GM12878 (cell line): ENCODE data around the gene GLIPR1L1.
A peak's percentile ranks its signal among the peaks of the same experiment; 100 is the strongest.

Experiments
- MTA3 ChIP-seq: IDR thresholded peaks from 2 replicates; pipeline ENCODE4 v1.6.1; 2012; ENCODE audit warnings: low read length, inconsistent platforms, borderline replicate concordance
- POLR2A ChIP-seq: IDR thresholded peaks from 2 replicates; pipeline ENCODE4 v1.6.1; 2011; ENCODE audit warnings: low read depth, mild to moderate bottlenecking, low read length
- SIX5 ChIP-seq: IDR thresholded peaks from 2 replicates; pipeline ENCODE4 v1.6.1; 2011; ENCODE audit warnings: mild to moderate bottlenecking, low read depth, low read length, moderate library complexity; ENCODE audit not compliant: severe bottlenecking
- TCF7 ChIP-seq: IDR thresholded peaks from 2 replicates; pipeline ENCODE4 v1.6.1; 2014; ENCODE audit warnings: antibody characterized with exemption, borderline replicate concordance
- YY1 ChIP-seq: IDR thresholded peaks from 2 replicates; pipeline ENCODE4 v1.6.1; 2011; ENCODE audit warnings: low read depth, mild to moderate bottlenecking, low read length
- TF ChIP-seq, protein P1 (sequence below), 3 experiments: IDR thresholded peaks in 2 of 3; conservative IDR thresholded peaks in 1 of 3; 2 replicates each; pipeline ENCODE4 v1.5.1; 2011; ENCODE audit warnings: low read depth in 3 of 3, low read length in 3 of 3, mild to moderate bottlenecking in 3 of 3, control low read depth in 2 of 3, moderate library complexity in 2 of 3, inconsistent platforms in 1 of 3, mixed read lengths in 1 of 3; ENCODE audit not compliant: control insufficient read depth in 2 of 3, insufficient read depth in 1 of 3; ENCODE audit errors: extremely low read depth in 1 of 3
- TF ChIP-seq, protein P2 (sequence below): IDR thresholded peaks from 2 replicates; pipeline ENCODE4 v1.6.1; 2011; ENCODE audit warnings: low read depth, low read length, improper control_type of control experiment, borderline replicate concordance
- TF ChIP-seq, protein P3 (sequence below): IDR thresholded peaks from 2 replicates; pipeline ENCODE4 v1.6.1; 2011; ENCODE audit warnings: borderline replicate concordance, low read depth, mild to moderate bottlenecking, moderate library complexity, mixed read lengths, low read length; ENCODE audit not compliant: insufficient read depth; ENCODE audit errors: extremely low read length

DNA sequence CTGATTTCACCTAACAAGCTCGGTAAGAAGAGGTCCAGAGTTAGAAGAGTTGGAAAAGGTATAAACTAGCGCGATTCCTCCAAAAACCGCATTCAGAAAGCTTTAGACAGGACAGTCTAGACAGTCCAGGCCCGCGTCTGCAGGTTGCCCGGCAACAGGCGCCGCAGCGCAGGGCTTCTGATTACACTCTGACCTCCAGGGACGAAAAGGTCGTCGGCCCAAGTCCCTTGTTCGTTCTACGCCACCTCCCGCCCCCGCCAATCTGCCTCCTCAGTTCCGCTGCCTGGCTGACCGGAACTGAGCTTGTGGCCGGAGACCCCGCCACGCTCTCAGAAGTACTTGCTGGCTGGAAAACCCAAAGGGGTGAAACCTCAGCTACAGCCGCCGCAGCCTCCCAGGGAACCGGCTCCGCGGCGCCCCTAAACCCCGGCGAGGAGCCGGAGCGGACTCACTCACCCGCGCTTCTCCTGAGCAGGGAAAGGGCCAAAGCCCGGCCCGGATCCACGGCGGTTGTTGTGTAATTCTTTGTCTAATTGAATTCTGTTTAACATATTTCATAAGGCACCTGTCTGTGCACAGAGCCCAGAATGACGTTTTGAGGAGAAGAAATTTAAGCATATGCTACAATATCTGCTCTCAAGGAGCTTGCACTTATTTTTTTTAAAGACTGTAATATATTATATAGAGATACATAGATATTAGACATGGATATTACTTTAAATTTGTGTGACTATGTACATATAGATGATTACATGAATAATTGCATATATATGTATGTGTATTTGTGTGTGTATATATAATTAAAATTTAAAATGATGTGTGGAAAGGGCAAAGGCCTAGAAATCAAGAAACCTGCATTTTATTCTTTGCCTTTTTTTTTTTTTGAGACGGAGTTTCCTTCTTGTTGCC is 4.3 kb upstream of the GLIPR1L1 start, which contains the start of gene CAPS2:
- TF ChIP-seq TCF7 (no peak), POLR2A (no peak), YY1 (peak; percentile 94), SIX5 (peak; percentile 4), MTA3 (no peak)
- TF ChIP-seq, protein P1, sequence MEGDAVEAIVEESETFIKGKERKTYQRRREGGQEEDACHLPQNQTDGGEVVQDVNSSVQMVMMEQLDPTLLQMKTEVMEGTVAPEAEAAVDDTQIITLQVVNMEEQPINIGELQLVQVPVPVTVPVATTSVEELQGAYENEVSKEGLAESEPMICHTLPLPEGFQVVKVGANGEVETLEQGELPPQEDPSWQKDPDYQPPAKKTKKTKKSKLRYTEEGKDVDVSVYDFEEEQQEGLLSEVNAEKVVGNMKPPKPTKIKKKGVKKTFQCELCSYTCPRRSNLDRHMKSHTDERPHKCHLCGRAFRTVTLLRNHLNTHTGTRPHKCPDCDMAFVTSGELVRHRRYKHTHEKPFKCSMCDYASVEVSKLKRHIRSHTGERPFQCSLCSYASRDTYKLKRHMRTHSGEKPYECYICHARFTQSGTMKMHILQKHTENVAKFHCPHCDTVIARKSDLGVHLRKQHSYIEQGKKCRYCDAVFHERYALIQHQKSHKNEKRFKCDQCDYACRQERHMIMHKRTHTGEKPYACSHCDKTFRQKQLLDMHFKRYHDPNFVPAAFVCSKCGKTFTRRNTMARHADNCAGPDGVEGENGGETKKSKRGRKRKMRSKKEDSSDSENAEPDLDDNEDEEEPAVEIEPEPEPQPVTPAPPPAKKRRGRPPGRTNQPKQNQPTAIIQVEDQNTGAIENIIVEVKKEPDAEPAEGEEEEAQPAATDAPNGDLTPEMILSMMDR (IDR thresholded peaks at IDR 0.05 in 2 of 3, conservative IDR thresholded peaks at IDR 0.05 in 1 of 3; ENCODE audit: control insufficient read depth in 2 of 3, extremely low read depth in 1 of 3, insufficient read depth in 1 of 3, low read depth in 3 of 3, low read length in 3 of 3): no peak
- TF ChIP-seq, protein P2, sequence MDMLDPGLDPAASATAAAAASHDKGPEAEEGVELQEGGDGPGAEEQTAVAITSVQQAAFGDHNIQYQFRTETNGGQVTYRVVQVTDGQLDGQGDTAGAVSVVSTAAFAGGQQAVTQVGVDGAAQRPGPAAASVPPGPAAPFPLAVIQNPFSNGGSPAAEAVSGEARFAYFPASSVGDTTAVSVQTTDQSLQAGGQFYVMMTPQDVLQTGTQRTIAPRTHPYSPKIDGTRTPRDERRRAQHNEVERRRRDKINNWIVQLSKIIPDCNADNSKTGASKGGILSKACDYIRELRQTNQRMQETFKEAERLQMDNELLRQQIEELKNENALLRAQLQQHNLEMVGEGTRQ: no peak
- TF ChIP-seq, protein P3, sequence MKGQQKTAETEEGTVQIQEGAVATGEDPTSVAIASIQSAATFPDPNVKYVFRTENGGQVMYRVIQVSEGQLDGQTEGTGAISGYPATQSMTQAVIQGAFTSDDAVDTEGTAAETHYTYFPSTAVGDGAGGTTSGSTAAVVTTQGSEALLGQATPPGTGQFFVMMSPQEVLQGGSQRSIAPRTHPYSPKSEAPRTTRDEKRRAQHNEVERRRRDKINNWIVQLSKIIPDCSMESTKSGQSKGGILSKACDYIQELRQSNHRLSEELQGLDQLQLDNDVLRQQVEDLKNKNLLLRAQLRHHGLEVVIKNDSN: no peak
